Measurements from ENCODE around the gene PRPF40A. TPM values are rescaled to one million over a fixed set of nuclear protein-coding genes. Genes with fewer than 3 reads are reported as not detected.

Gene PRPF40A
- polyA plus RNA-seq, 6 donors from 2014 or later: 90.7 to 139 (median 118) TPM

Other genes starting within 250 kb of the PRPF40A start
- 10 to 100 TPM; 25.3 to 58.5 (median 38.3) TPM for gene ARL6IP6, start 1.2 kb upstream of the PRPF40A start, polyA plus RNA-seq (ENCODE audit: low read depth in 6 of 6)

Data from naive B cell (primary cell).